Astrocyte (in vitro differentiated cells and primary cell): Measurements from ENCODE around the gene MRPS2.

ENCODE experiments used
- CTCF ChIP-seq: IDR thresholded peaks from 2 replicates; pipeline ENCODE4 v1.5.1; 2011; ENCODE audit warnings: low read depth, mild to moderate bottlenecking, inconsistent platforms, low read length, moderate library complexity; ENCODE audit not compliant: insufficient read depth
- EZH2 ChIP-seq: IDR thresholded peaks from 2 replicates; pipeline ENCODE4 v1.6.1; 2012; ENCODE audit warnings: mild to moderate bottlenecking, low read length, inconsistent platforms; ENCODE audit not compliant: insufficient read depth

GRCh38 chr9:135455401-135456030 lies 45.0 kb upstream of the MRPS2 start:
- TF ChIP-seq EZH2 (no peak), CTCF (no peak)
